ENCODE results near the gene FBRSL1.

FBRSL1 gene

GRCh38 chr12:132558861-132559623 lies 69.1 kb downstream of the FBRSL1 start:
- no peak for DNase-seq (ENCODE audit: low spot score)

- peak; percentile 44 for DNase-seq (ENCODE audit: low spot score)
Observed at GRCh38 chr12:132559652-132560363, 69.9 kb downstream of the FBRSL1 start.

GRCh38 chr12:132560364-132560613 lies 70.3 kb downstream of the FBRSL1 start:
- DNase-seq (ENCODE audit: low spot score) = peak; percentile 26

GRCh38 chr12:132560614-132561426 lies 70.9 kb downstream of the FBRSL1 start:
- peak; percentile 81 for DNase-seq (ENCODE audit: low spot score)
